Neutrophil (primary cell): ENCODE data around the gene EFCAB6.

Experiments used
- H3K27ac ChIP-seq: fragments of 200-600 bp; sonication (generic); 2 replicates; pipeline ENCODE4 v1.5.1; 2016; ENCODE audit warnings: mild to moderate bottlenecking, moderate library complexity
- H3K27me3 ChIP-seq: fragments of 200-600 bp; sonication (generic); 2 replicates; pipeline ENCODE4 v1.6.0; 2016; ENCODE audit warnings: mild to moderate bottlenecking
- H3K36me3 ChIP-seq: fragments of 200-600 bp; sonication (generic); 2 replicates; pipeline ENCODE4 v1.5.1; 2017
- H3K4me1 ChIP-seq, 2 experiments: fragments of 200-600 bp in 1 of 2; sonication (generic) in 1 of 2; 1 replicate in 1 of 2; 2 replicates in 1 of 2; pipeline versions ENCODE4 v1.5.1 to v1.6.1; 2013 to 2016; ENCODE audit warnings: low read depth in 1 of 2, low read length in 1 of 2, mild to moderate bottlenecking in 1 of 2, moderate library complexity in 1 of 2; ENCODE audit not compliant: control insufficient read depth in 1 of 2, insufficient read depth in 1 of 2
- H3K4me3 ChIP-seq, 2 experiments: fragments of 200-600 bp in 1 of 2; sonication (generic) in 1 of 2; 1 replicate in 1 of 2; 2 replicates in 1 of 2; pipeline ENCODE4 v1.5.1; 2013 to 2016; ENCODE audit warnings: low read depth in 1 of 2, low read length in 1 of 2, mild to moderate bottlenecking in 1 of 2, moderate library complexity in 1 of 2
- H3K9me3 ChIP-seq: fragments of 200-600 bp; sonication (generic); 2 replicates; pipeline ENCODE4 v1.5.1; 2016
- CTCF ChIP-seq: fragments of 200-600 bp; sonication (generic); IDR thresholded peaks from 2 replicates; pipeline ENCODE4 v1.5.1; 2016; ENCODE audit warnings: antibody characterized with exemption

Gene EFCAB6

GRCh38 chr22:43745411-43745770 is 66.7 kb downstream of the EFCAB6 start:
- no peak for TF ChIP-seq CTCF
- Histone ChIP-seq H3K36me3 (no peaks in the 10 kb centered on the region), H3K27me3 (peaks cover 26% of the 10 kb centered on the region), H3K4me1 (no peaks in the 10 kb centered on the region), H3K9me3 (no peaks in the 10 kb centered on the region), H3K27ac (no peak overlapping the region), H3K4me3 (no peak overlapping the region)

- H3K36me3 ChIP-seq, result no peaks in the 10 kb centered on the region
- H3K27me3 ChIP-seq, result peaks cover 24% of the 10 kb centered on the region
- no peak for TF ChIP-seq CTCF
- no peak overlapping the region for H3K27ac ChIP-seq
- H3K4me3 ChIP-seq, result no peak overlapping the region
- no peaks in the 10 kb centered on the region for H3K4me1 ChIP-seq
- H3K9me3 ChIP-seq, result no peaks in the 10 kb centered on the region
Observed at GRCh38 chr22:43744700-43745410, 67.2 kb downstream of the EFCAB6 start.

GRCh38 chr22:43743929-43744643 is 68.0 kb downstream of the EFCAB6 start:
- Histone ChIP-seq H3K36me3 (no peaks in the 10 kb centered on the region), H3K27me3 (peaks cover 17% of the 10 kb centered on the region), H3K4me3 (no peak overlapping the region), H3K9me3 (no peaks in the 10 kb centered on the region), H3K27ac (no peak overlapping the region), H3K4me1 (no peaks in the 10 kb centered on the region)
- TF ChIP-seq CTCF, result no peak

- Histone ChIP-seq H3K4me3 (no peak overlapping the region), H3K9me3 (no peaks in the 10 kb centered on the region), H3K27me3 (peaks cover 17% of the 10 kb centered on the region), H3K27ac (no peak overlapping the region), H3K4me1 (no peaks in the 10 kb centered on the region), H3K36me3 (no peaks in the 10 kb centered on the region)
- TF ChIP-seq CTCF, result no peak
Observed at GRCh38 chr22:43743131-43743530, 69.0 kb downstream of the EFCAB6 start.

DNA sequence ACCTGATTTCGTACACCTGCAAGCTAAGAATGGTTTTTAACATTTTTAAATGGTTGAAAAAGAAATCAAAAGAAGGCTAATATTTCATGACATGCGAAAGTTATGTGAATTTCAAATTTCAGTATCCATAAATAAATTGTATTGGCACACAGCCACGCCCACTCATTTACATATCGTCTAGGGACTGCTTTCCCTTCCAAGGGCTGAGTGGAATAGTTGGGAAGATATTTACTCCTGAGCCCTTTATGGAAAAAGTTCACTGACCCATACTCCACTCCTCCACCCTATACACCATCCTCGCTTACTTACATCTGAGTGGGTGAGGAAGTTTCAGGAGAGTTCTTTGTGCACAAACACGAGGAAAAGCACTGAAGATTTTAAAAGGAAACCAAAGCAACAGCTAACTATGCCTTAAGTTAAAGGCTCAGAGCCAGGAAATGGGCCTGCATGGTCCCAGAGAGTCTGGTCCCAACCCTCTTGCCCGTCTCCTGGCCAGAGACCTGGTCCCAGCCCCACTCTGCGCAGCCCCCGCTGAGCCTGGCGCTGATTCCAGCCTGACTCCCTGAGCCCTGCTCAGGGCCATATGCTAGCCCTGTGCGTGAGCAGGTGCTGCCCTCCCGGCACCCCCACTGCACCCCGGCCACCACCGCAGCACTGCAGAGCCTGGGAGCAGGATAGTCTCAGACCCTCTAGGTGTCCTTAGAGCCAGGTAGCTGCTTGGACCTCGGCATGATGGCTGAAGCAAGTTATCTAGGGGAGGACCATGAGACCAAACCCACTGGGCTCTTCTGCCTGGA is 69.8 kb downstream of the EFCAB6 start:
- no peak for TF ChIP-seq CTCF
- no peaks in the 10 kb centered on the region for H3K9me3 ChIP-seq
- H3K27ac ChIP-seq, result no peak overlapping the region
- peaks cover 17% of the 10 kb centered on the region for H3K27me3 ChIP-seq
- no peaks in the 10 kb centered on the region for H3K4me1 ChIP-seq
- no peaks in the 10 kb centered on the region for H3K36me3 ChIP-seq
- H3K4me3 ChIP-seq, result no peak overlapping the region
